ENCODE results near the gene ZHX3. TPM values are rescaled to one million over a fixed set of nuclear protein-coding genes. Genes with fewer than 3 reads are reported as not detected.
"Not testable (repeated sequence)": the region's sequence is repeated elsewhere in the genome, so short reads cannot be mapped to it uniquely, and the experiment has no call there.

ZHX3 gene
- polyA plus RNA-seq, 1 donor from 2014 or later, result 3.4 TPM

- Mint-ChIP-seq H3K4me1 (peaks cover 20 to 24% (median 23%) of the 10 kb centered on the region in 3 donors), H3K36me3 (no peaks in the 10 kb centered on the region), H3K27me3 (no peaks in the 10 kb centered on the region), H3K4me3 (peak overlapping the region in 1 of 4 donors; percentile 68), H3K27ac (peak overlapping the region in 1 of 3 donors; percentile 67), H3K9me3 (no peaks in the 10 kb centered on the region)
These were observed 67.9 kb downstream of the ZHX3 start for GRCh38 chr20:41249411-41250281.

DNA sequence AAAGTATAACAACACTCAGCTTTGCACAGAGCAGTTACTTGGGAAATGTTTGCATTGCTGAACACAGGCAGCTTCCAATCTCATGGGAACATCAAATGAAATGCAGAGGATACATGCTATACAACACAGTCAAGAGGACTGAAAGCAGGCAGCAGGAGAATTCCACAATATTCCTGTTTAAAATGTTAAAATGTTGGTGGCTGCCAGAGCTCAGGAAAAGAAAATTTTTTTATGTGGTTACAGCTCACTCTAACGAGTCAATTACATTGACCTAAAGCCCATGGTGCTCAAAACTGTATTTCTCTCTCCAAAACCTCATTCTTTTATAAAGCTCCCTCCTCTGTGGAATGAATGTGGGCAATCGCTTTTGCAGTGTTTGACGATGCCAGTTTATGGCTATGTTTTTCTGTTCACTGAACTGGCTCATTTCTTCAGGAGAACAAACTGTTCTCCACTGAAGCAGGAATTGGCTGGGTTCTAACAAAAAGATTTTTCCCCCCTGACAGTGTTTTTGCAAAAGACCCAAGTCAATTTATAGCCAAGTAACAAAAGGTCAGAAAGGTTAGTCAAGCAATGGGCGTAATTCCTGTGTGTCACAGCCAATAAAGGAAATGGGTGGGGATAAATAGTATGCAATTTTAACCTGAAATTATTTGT, 69.0 kb downstream of the ZHX3 start:
- Mint-ChIP-seq H3K4me1 (peaks cover 20 to 24% (median 23%) of the 10 kb centered on the region in 3 donors), H3K27ac (peak overlapping the region in 1 of 3 donors; percentile 60), H3K36me3 (no peaks in the 10 kb centered on the region), H3K27me3 (no peaks in the 10 kb centered on the region), H3K9me3 (no peaks in the 10 kb centered on the region), H3K4me3 (peak overlapping the region in 2 of 4 donors; percentile 38 to 57)

DNA sequence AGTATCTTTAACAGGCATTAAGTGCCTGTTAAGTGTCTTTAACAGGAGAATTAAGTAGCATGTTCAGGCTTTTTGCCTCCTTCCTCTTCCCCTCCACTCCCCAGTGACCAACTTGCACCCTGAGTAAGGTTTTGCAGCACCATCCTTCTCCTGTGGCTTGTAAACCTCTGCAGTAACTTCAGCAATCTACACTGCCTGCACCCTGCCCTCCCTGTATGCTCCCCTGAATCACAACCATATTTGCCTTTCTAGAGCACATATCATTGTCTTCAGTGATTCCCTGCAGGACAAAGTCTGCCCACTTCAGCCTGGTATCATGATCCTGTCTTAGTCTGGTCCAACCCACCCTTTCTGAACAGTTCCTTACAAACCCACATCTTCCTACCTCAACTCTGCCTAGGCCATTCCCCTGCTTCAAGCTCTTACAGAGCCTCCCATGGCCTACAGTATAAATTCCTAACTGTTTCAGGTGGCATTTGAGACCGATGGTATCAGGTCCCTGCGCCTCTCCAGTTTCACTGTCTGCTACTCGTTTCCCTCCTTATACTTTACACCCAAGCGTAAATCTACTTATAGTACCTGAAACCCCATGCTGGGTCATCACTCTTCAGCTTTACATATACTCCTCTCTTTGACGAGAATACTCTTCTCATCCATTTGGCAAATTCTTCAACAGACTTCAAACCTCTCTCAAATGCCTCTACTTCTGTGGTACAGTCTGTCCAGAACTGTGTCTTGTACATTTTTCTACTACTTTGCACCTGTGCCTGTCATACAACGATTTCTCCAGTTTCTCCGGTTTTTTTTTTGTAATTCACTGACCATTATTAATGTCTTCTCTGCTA, 69.8 kb downstream of the ZHX3 start:
- Mint-ChIP-seq H3K9me3 (no peaks in the 10 kb centered on the region), H3K36me3 (no peaks in the 10 kb centered on the region), H3K4me3 (peak overlapping the region in 2 of 4 donors; percentile 33 to 52), H3K27me3 (no peaks in the 10 kb centered on the region), H3K4me1 (peaks cover 20 to 25% (median 24%) of the 10 kb centered on the region in 3 donors), H3K27ac (peak overlapping the region in 1 of 3 donors; percentile 5)

- Mint-ChIP-seq H3K36me3 (no peaks in the 10 kb centered on the region), H3K27me3 (no peaks in the 10 kb centered on the region), H3K9me3 (no peaks in the 10 kb centered on the region), H3K4me1 (peaks cover 17 to 27% (median 24%) of the 10 kb centered on the region in 3 donors), H3K4me3 (no peak overlapping the region), H3K27ac (no peak overlapping the region)
These were observed 72.3 kb downstream of the ZHX3 start for GRCh38 chr20:41245086-41245707.

DNA sequence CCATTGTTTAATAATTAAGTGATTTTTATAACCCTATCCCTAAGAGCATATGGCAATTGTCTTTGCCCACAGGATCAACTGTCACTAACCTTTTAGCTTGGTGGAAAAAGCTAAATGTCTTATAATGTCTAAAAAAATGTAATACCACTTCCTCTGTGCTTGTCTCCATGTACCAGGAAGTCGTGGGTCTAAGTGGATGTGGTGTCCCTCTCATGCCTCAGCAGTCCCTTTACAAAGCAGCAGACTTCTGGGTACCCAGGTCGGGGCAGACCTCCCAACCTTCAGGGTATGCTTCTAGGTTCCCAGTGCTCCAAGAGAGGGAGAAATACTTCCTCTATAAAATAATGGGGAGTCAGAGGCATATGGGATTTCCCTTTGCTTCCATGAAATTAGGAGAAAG, 74.7 kb downstream of the ZHX3 start:
- Mint-ChIP-seq H3K27me3 (no peaks in the 10 kb centered on the region), H3K4me1 (peaks cover 4 to 6% (median 5%) of the 10 kb centered on the region in 3 donors), H3K27ac (no peak overlapping the region), H3K36me3 (no peaks in the 10 kb centered on the region), H3K9me3 (no peaks in the 10 kb centered on the region), H3K4me3 (no peak overlapping the region)

DNA sequence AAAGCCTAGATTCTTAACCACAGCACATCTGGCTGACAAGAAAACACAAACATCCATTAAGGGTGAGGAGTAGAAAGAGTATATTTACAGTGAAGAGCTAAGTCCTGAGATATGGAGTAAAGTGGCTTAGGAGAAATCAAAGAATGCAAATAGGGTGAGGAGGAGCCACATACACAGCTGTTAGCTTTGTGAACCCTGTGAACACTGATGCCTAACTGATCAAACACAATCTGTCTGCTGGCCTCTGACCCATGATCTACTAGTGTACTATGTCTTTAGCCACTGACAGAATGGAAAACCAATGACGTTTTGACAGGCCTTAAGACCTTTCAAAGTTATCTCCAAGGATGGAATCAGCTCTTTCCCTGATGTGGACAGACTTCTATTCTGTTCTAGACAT, 75.2 kb downstream of the ZHX3 start:
- no peaks in the 10 kb centered on the region for H3K9me3 Mint-ChIP-seq
- H3K36me3 Mint-ChIP-seq, result no peaks in the 10 kb centered on the region
- H3K4me1 Mint-ChIP-seq, result peaks cover under 1 to 4% (median under 1%) of the 10 kb centered on the region in 3 donors
- H3K4me3 Mint-ChIP-seq, result peak overlapping the region in 1 of 4 donors; percentile 39
- no peaks in the 10 kb centered on the region for H3K27me3 Mint-ChIP-seq
- H3K27ac Mint-ChIP-seq, result no peak overlapping the region

DNA sequence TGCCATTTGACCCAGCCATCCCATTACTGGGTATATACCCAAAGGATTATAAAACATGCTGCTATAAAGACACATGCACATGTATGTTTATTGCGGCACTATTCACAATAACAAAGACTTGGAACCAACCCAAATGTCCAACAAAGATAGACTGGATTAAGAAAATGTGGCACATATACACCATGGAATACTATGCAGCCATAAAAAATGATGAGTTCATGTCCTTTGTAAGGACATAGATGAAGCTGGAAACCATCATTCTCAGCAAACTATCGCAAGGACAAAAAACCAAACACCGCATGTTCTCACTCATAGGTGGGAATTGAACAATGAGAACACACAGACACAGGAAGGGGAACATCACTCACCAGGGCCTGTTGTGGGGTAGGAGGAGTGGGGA, 80.3 kb downstream of the ZHX3 start:
- not testable (repeated sequence) for H3K9me3 Mint-ChIP-seq, H3K27me3 Mint-ChIP-seq, H3K4me3 Mint-ChIP-seq

GRCh38 chr20:41236818-41237217, 80.7 kb downstream of the ZHX3 start:
- not testable (repeated sequence) for H3K27ac Mint-ChIP-seq, H3K4me3 Mint-ChIP-seq, H3K27me3 Mint-ChIP-seq, H3K36me3 Mint-ChIP-seq, H3K4me1 Mint-ChIP-seq, H3K9me3 Mint-ChIP-seq

More for the DNA sequence above, 80.3 kb downstream of the ZHX3 start:
- not testable (repeated sequence) for H3K36me3 Mint-ChIP-seq, H3K27ac Mint-ChIP-seq, H3K4me1 Mint-ChIP-seq

GRCh38 chr20:41234546-41234945, 83.0 kb downstream of the ZHX3 start:
- Mint-ChIP-seq H3K36me3 (peaks cover 1% of the 10 kb centered on the region), H3K4me3 (no peak overlapping the region), H3K27me3 (no peaks in the 10 kb centered on the region), H3K27ac (no peak overlapping the region), H3K4me1 (peaks cover 0 to 7% (median 4%) of the 10 kb centered on the region in 3 donors), H3K9me3 (no peaks in the 10 kb centered on the region)

DNA sequence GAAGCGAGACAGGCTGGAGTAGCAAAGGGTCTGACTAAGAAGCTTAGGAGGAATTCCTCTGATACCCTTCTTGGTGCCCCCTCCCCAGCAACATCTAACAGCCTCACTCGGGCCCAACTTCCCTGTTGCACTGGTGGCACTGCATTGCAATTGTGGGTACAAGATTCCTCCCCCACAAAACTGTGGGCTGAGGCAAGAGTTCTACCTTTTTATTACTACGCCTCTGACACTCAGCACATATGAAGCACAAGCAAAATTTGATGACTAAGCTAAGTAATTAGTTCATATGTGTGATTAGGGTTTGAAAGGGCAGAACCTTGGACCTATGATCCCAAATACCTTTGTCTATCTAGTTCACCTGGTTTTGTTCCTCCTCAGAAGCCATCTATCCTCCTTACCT, 83.5 kb downstream of the ZHX3 start:
- Mint-ChIP-seq H3K27me3 (no peaks in the 10 kb centered on the region), H3K27ac (no peak overlapping the region), H3K4me1 (peaks cover 0 to 7% (median 4%) of the 10 kb centered on the region in 3 donors), H3K36me3 (peaks cover 1% of the 10 kb centered on the region), H3K9me3 (no peaks in the 10 kb centered on the region), H3K4me3 (no peak overlapping the region)

GRCh38 chr20:41232973-41233926, 84.3 kb downstream of the ZHX3 start:
- Mint-ChIP-seq H3K4me1 (peaks cover 0 to 7% (median 4%) of the 10 kb centered on the region in 3 donors), H3K36me3 (peaks cover 3% of the 10 kb centered on the region), H3K4me3 (no peak overlapping the region), H3K27me3 (no peaks in the 10 kb centered on the region), H3K27ac (no peak overlapping the region), H3K9me3 (no peaks in the 10 kb centered on the region)

DNA sequence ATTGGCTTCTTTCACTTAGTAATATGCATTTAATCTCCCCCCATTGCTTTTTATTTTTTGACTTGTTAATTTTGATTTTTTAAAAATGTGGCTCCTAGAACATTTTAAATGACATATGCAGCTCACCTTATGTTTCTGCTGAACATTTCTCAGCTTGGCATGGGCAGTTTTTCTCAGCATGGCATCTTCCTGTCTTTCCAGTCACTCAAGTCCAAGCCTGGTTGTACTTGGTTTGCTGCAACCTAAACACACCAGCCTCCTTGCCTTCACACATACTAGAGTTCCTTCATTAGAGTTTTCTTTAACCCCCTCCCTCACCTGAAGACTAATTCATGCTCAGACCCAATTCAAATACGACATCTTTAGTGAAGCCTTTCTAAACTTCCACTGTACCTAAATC, 86.4 kb downstream of the ZHX3 start:
- Mint-ChIP-seq H3K36me3 (peaks cover 3% of the 10 kb centered on the region), H3K4me3 (no peak overlapping the region), H3K4me1 (peaks cover 0 to 7% (median 4%) of the 10 kb centered on the region in 3 donors), H3K27ac (no peak overlapping the region), H3K9me3 (no peaks in the 10 kb centered on the region), H3K27me3 (no peaks in the 10 kb centered on the region)

DNA sequence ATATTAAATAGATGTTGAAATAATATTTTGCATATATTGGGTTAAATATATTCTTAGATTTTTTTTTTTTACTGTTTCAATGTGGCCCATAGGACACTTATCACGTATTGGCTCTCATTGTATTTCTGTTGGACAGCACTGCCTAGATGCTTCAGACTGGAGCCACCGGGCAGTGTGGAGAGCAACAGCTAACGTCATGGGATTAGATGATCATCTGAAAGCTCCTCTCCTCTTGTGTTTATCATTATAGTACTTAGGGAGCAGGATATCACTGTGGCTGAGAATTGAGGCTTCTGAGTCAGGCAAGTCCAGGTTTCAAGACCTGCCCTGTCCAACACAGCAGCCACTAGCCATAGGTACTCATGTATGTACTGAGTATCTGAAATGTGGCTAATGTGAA, 87.4 kb downstream of the ZHX3 start:
- peaks cover 0 to 7% (median 4%) of the 10 kb centered on the region in 3 donors for H3K4me1 Mint-ChIP-seq
- H3K27ac Mint-ChIP-seq, result no peak overlapping the region
- H3K27me3 Mint-ChIP-seq, result no peaks in the 10 kb centered on the region
- H3K9me3 Mint-ChIP-seq, result no peaks in the 10 kb centered on the region
- no peak overlapping the region for H3K4me3 Mint-ChIP-seq
- peaks cover 3% of the 10 kb centered on the region for H3K36me3 Mint-ChIP-seq

GRCh38 chr20:41229259-41229658, 88.3 kb downstream of the ZHX3 start:
- Mint-ChIP-seq H3K4me1 (peaks cover 0 to 7% (median 4%) of the 10 kb centered on the region in 3 donors), H3K27ac (no peak overlapping the region), H3K36me3 (peaks cover 3% of the 10 kb centered on the region), H3K4me3 (no peak overlapping the region), H3K27me3 (no peaks in the 10 kb centered on the region), H3K9me3 (no peaks in the 10 kb centered on the region)

All from IgD-negative memory B cell (primary cell).